Kidney (tissue), 14 donors: Measurements from ENCODE around the gene CIART. TPM values are rescaled to one million over a fixed set of nuclear protein-coding genes. Genes with fewer than 3 reads are reported as not detected.
"Not testable (repeated sequence)": the region's sequence is repeated elsewhere in the genome, so short reads cannot be mapped to it uniquely, and the experiment has no call there.

Experiments used
- DNase-seq, 5 donors: peaks; one replicate each; pipeline ENCODE4 v3.0.0-alpha.2; 2013 to 2020
- FAIRE-seq: peaks from 2 replicates; lab custom pipeline; 2012; peaks lifted over from hg19 to GRCh38; lab: Jason Lieb, UNC
- H3K27ac ChIP-seq, 2 donors: one replicate each; pipeline ENCODE4 v1.7.0; 2013; ENCODE audit warnings: low read depth in 2 of 2, low read length in 2 of 2, inconsistent platforms in 1 of 2
- H3K27me3 ChIP-seq: one replicate; pipeline ENCODE4 v1.7.1; 2013; ENCODE audit warnings: low read length, inconsistent platforms; ENCODE audit not compliant: control insufficient read depth, insufficient read depth
- H3K36me3 ChIP-seq, 3 donors: one replicate each; pipeline versions ENCODE4 v1.7.0 to v1.7.1; 2013; ENCODE audit warnings: low read length in 3 of 3, control low read depth in 1 of 3, inconsistent platforms in 1 of 3; ENCODE audit not compliant: insufficient read depth in 3 of 3, control insufficient read depth in 2 of 3
- H3K4me1 ChIP-seq, 3 donors: one replicate each; pipeline versions ENCODE4 v1.7.0 to v1.7.1; 2013; ENCODE audit warnings: low read length in 3 of 3, inconsistent platforms in 1 of 3, low read depth in 1 of 3; ENCODE audit not compliant: control insufficient read depth in 2 of 3, insufficient read depth in 2 of 3
- H3K4me3 ChIP-seq, 3 donors: one replicate each; pipeline versions ENCODE4 v1.7.0 to v1.8.1; 2013; ENCODE audit warnings: low read length in 3 of 3, control low read depth in 1 of 3, inconsistent platforms in 1 of 3
- H3K9ac ChIP-seq, 3 donors: one replicate each; pipeline versions ENCODE4 v1.7.0 to v1.7.1; 2013; ENCODE audit warnings: low read length in 3 of 3, control low read depth in 1 of 3, inconsistent platforms in 1 of 3
- H3K9me3 ChIP-seq, 3 donors: one replicate each; pipeline versions ENCODE4 v1.7.0 to v1.7.1; 2013; ENCODE audit warnings: low read length in 3 of 3, control low read depth in 1 of 3, inconsistent platforms in 1 of 3; ENCODE audit not compliant: control insufficient read depth in 2 of 3, insufficient read depth in 1 of 3
- CTCF ChIP-seq: IDR thresholded peaks from 3 replicates; pipeline ENCODE4 v1.5.1; 2012; ENCODE audit warnings: mild to moderate bottlenecking, moderate library complexity, borderline replicate concordance; ENCODE audit not compliant: insufficient read depth; ENCODE audit errors: extremely low read depth
- intact Hi-C: fragments of 100-400 bp; cut with DNase I; formaldehyde crosslinking; loops from one replicate; pipeline ENCODE4 v1.11.1; 2022
- polyA plus RNA-seq: library from polyadenylated mRNA; stranded (reverse); fragments of 350-450 nt; fragmentation: Illumina TruSeq; extraction: RNeasy Lipid Tissue Mini Kit (QIAGEN cat#74804); gene quantifications from one replicate; pipeline ENCODE4 v1.2.3, GENCODE V29; 2014; ENCODE audit warnings: low read depth, low replicate concordance; ENCODE audit not compliant: insufficient read depth
- total RNA-seq: library from RNA; stranded (reverse); fragmentation: NEBNext Ultra II Directional; extraction: Animal tissue kit (Norgen Biotek cat#: 25700); gene quantifications from one replicate; pipeline ENCODE4 v1.2.1, GENCODE V29; 2021
- donor health status: control.
- donor health status: control.
- donor health status: control.
- donor health status: control.
- donor health status: control.
- donor health status: DM: yes; HTN: yes; CAD: no.
- donor health status: Normal renal cell carcinoma (clear cell type).

CIART gene
- total and polyA plus RNA-seq, 2 donors from 2014 or later, result 8.8 to 9.1 TPM

- no peaks in the 10 kb centered on the region for H3K4me1 ChIP-seq
- no peaks in the 10 kb centered on the region for H3K27me3 ChIP-seq
- H3K4me3 ChIP-seq, result no peak overlapping the region
- DNase-seq (no peak), FAIRE-seq (no peak)
- no peaks in the 10 kb centered on the region for H3K9me3 ChIP-seq
- intact Hi-C loops, result no loop called here
- peaks cover 3 to 21% (median 5%) of the 10 kb centered on the region in 3 donors for H3K36me3 ChIP-seq
- no peak overlapping the region for H3K9ac ChIP-seq
- TF ChIP-seq CTCF, result no peak
- H3K27ac ChIP-seq, result no peak overlapping the region
Measured at GRCh38 chr1:150302338-150302737, 20.0 kb downstream of the CIART start.

- no peaks in the 10 kb centered on the region for H3K9me3 ChIP-seq
- H3K4me1 ChIP-seq, result no peaks in the 10 kb centered on the region
- no peak overlapping the region for H3K4me3 ChIP-seq
- DNase-seq (no peak), FAIRE-seq (no peak)
- H3K36me3 ChIP-seq, result peaks cover 3 to 21% (median 5%) of the 10 kb centered on the region in 3 donors
- intact Hi-C loops, result no loop called here
- no peak overlapping the region for H3K9ac ChIP-seq
- H3K27ac ChIP-seq, result no peak overlapping the region
- H3K27me3 ChIP-seq, result no peaks in the 10 kb centered on the region
- TF ChIP-seq CTCF, result no peak
Measured at GRCh38 chr1:150302902-150303301, 20.5 kb downstream of the CIART start.

GRCh38 chr1:150308585-150308984, 26.2 kb downstream of the CIART start:
- FAIRE-seq, H3K9ac ChIP-seq, H3K27ac ChIP-seq, H3K9me3 ChIP-seq, H3K27me3 ChIP-seq, H3K4me3 ChIP-seq, H3K4me1 ChIP-seq, intact Hi-C loops, H3K36me3 ChIP-seq, DNase-seq: not testable (repeated sequence)

GRCh38 chr1:150309758-150310508, 27.6 kb downstream of the CIART start:
- Histone ChIP-seq H3K27ac (no peak overlapping the region), H3K9ac (no peak overlapping the region), H3K36me3 (peaks cover 0 to 2% (median 2%) of the 10 kb centered on the region in 3 donors), H3K4me3 (no peak overlapping the region), H3K4me1 (no peaks in the 10 kb centered on the region), H3K9me3 (no peaks in the 10 kb centered on the region), H3K27me3 (no peaks in the 10 kb centered on the region)
- intact Hi-C loops, result no loop called here
- no peak for TF ChIP-seq CTCF
- DNase-seq, result peak in 1 of 5 donors; percentile 30
- FAIRE-seq, result no peak
